Measurements from ENCODE around the gene TMEM170B.

Gene TMEM170B

GRCh38 chr6:11584244-11584643, 46.7 kb downstream of the TMEM170B start:
- DNase-seq (ENCODE audit: low read depth in 2 of 2, low spot score in 1 of 2), result no peak

DNA sequence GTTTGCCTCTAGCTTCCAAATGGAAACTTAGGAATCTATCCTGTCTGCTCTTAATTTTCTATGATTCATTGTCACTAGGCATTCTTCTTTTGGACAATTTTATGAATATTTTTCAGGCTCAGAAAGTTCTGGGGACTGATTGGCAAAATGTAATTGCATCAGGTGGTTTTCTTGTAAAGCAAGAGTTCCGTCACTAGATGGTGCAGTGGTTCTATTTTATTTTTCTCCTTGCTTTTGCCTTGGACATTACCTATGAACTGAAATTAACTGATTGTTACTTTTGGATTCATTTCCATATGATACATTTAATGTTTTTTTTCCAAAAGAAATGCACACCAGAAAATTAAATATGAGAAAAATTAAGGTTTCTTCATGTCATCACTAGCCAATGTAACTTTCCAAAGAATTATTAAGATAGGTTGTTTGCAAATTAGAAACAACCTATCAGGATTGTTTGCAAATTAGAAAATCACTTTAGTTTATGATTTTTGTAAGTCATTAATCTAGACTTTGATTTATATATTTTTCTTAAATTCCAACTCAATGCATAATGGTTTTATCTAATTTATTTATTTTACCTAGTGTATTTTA, 48.0 kb downstream of the TMEM170B start:
- no peak for DNase-seq (ENCODE audit: low read depth in 2 of 2, low spot score in 1 of 2)

DNA sequence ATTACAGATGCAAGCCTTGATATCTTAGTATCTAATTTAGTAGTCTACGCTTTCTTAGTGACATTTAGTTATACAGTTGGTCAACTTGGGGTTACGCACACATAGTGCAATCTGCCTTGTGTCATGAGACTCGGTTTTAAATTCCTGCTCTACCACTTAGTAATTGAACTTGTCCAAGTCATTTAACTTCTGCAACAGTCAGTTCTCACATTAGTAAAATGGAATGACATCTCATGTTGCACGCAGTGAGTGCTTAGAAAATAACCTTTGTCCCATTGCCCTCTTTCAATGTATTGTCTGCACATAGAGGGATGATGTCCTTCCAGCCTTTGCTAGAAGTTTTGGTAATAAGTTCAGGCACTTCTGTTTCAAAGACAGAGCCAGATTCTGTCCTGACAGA, 48.6 kb downstream of the TMEM170B start:
- DNase-seq (ENCODE audit: low read depth in 2 of 2, low spot score in 1 of 2), result no peak

GRCh38 chr6:11586536-11586935, 49.0 kb downstream of the TMEM170B start:
- no peak for DNase-seq (ENCODE audit: low read depth in 2 of 2, low spot score in 1 of 2)

GRCh38 chr6:11589261-11589660, 51.7 kb downstream of the TMEM170B start:
- no peak for DNase-seq (ENCODE audit: low read depth in 2 of 2, low spot score in 1 of 2)

DNA sequence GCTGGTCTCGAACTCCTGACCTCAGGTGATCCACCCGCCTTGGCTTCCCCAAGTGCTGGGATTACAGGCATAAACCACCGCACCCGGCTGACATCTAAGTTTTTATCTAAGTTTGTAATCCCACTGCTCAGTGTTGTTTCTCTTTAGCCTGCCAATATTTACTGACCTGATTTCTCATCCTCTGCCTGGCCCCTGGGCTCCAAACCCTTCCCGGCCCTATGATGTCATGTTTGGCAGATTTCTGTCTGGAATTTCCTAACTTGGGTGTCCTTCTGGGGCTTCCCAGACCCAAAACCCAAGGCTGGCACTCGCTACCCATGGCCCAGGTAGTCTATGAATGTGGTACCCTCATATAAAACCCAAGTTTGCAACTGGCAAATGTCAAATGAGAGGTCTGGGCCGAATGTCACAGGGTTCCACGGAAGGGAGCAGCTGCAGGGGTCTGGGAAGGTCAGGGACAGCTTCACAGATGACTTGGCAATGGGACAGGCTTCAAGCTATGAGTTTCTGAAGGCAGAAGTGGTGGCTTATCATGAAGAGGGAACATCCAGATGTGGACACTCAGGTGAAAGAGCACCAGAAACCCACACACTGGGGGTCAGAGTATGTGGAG, 54.9 kb downstream of the TMEM170B start:
- no peak for DNase-seq (ENCODE audit: low read depth in 2 of 2, low spot score in 1 of 2)

DNA sequence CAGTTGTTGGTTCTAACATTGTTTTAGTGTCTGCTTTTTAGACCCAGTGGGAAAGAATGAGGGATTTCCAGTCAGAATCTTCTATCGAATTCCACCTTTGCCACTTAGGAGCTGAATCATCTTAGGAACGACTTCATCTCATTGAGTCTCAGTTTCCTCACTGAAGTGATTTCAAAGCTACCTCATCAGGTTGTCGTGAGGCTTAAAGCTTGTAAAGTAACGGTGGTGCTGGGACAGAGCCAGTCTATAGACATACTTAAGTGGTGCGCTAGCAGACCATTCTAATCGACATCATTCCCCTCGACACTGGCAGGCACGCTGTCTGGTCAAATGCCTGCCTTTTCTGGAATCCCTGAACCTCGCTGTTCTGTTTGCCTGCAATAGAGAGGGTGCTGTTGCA, 55.5 kb downstream of the TMEM170B start:
- no peak for DNase-seq (ENCODE audit: low read depth in 2 of 2, low spot score in 1 of 2)

GRCh38 chr6:11595903-11596302, 58.4 kb downstream of the TMEM170B start:
- no peak for DNase-seq (ENCODE audit: low read depth in 2 of 2, low spot score in 1 of 2)

DNA sequence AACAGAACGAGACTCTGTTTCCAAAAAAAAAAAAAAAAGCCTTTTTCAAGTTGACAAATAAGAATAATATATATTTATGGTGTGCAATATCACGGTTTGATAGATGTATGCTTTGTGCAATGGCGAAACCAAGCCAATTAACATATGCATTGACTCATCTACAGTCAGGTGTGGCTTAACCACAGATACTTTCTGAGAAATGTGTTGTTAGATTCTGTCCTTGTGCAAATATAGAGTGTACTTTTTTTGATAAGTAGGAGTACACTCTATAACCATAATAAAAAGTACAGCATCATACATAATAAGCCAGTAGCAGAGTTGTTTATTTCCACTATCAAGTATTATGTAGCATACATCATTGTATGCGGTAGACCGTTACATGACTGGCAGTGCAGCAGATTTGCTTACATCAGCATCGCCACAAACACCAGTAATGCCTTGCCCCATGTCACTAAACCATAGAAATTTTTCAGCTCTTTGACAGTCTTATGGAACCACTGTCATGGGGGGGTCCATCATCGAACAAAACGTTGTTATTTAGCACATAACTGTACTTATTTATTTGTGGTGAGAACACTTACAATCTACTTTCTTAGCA, 59.2 kb downstream of the TMEM170B start:
- no peak for DNase-seq (ENCODE audit: low read depth in 2 of 2, low spot score in 1 of 2)

- no peak for DNase-seq (ENCODE audit: low read depth in 2 of 2, low spot score in 1 of 2)
Measured at GRCh38 chr6:11598687-11599086, 61.1 kb downstream of the TMEM170B start.

GRCh38 chr6:11600251-11600650, 62.7 kb downstream of the TMEM170B start:
- DNase-seq (ENCODE audit: low read depth in 2 of 2, low spot score in 1 of 2), result no peak

GRCh38 chr6:11601776-11602605, 64.4 kb downstream of the TMEM170B start:
- no peak for DNase-seq (ENCODE audit: low read depth in 2 of 2, low spot score in 1 of 2)

DNA sequence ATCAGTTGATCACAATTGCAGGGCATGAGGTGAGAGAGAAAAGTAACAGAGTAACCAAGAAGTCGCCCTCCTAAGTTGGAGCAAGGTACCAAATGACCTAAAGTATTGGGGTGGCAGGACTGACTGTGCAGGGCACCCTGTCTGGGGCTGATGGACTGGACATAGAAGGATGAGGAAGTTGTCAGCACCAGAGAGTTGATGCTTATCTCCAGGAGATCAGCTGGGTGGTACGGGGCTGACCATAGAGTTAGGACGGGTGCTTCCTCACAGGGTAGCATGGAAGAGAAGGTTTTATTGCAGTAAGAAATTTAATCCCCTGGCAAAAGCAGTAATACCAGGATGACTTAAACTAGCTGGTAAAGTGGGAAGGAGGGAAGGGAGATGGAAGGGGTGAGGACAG, 66.7 kb downstream of the TMEM170B start:
- no peak for DNase-seq (ENCODE audit: low read depth in 2 of 2, low spot score in 1 of 2)

DNA sequence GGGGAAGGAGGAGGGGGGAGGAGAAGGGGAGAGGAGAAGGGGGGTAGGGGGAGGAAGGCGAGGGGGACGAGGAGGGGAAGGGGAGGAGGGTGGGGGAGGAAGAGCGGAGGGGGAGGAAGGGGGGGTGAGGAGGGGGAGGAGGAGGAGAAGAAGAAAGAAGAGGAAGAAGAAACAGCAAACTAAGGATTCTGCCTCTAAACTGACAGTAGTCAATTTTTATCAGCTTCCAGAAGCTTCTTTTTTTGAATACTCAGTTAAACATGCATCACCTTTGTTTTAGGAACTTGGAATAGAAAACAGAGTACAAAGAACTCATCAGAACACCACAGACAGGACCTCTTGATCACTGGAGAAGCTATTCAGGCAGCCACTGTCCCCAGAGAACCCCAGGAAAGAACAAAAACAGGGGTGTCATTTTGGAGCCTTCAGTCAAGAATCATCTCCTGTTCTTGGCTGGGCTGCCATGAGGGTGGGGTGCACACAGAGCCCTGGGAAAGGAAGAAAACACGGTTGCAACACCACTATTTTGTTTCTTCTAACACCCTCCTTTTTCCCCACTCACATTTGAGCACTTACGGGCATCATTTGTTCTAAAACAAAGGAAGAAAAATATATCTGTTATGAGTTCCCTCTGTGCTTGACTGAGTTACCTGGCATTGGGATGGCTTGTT, 67.4 kb downstream of the TMEM170B start:
- DNase-seq (ENCODE audit: low read depth in 2 of 2, low spot score in 1 of 2), result no peak

DNA sequence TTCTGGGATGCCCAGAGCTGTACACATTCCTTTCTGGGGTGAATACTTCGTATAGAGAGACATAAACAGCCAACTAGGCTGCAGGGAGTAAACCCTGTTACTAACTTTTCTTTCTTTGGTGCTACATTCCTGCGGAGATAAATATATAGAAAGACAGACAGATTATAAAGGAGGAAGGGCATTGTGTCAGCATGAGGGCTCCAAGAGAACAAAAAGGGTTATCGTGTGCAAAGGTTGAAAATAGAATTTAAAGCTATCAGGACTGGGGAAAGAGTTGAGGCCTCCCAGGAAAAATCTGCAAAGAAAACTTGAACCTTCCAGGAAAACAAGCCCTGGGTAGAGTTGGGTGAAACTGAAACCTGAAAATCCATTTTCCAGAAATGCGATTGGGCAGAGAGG, 68.0 kb downstream of the TMEM170B start:
- DNase-seq (ENCODE audit: low read depth in 2 of 2, low spot score in 1 of 2), result no peak

DNA sequence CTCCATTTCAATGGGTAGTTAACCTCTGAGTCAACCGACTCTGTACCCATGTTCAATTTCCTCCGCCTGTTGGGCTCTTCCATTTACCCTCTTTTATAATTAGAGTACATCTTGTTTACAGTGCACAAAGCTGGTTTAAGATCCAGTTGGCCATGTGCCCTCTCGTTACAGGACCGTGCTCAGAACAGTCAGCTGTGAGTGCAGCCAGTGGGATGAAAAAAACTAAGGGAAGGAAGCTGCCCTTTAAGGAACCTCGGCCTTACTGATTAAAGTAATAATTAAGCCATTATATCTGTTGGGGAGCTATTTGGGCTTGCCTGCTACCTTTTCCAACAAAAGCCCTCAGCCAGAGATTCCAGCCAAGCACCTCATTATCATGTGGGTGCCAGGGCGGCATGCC, 68.8 kb downstream of the TMEM170B start:
- no peak for DNase-seq (ENCODE audit: low read depth in 2 of 2, low spot score in 1 of 2)

DNA sequence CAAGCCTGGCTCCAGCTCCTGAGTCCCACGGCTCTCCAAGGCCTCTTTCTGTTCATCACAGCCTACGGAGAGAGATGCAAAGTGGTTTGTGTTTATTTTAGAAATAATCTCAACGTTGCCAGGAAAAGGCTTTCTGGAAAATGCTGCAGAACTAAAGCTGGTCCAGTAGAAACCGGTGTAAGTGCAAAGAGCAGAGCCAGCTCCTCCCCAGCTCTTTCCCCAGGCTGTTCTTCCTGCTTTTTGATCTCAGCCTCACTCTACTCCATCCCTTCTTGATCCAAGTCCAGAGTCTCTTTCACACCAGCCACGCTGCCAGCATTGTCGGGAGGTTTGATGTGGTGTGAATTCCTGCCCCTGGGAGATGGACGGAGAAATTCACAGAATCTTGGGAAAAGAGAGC, 69.8 kb downstream of the TMEM170B start:
- DNase-seq (ENCODE audit: low read depth in 2 of 2, low spot score in 1 of 2), result no peak

DNA sequence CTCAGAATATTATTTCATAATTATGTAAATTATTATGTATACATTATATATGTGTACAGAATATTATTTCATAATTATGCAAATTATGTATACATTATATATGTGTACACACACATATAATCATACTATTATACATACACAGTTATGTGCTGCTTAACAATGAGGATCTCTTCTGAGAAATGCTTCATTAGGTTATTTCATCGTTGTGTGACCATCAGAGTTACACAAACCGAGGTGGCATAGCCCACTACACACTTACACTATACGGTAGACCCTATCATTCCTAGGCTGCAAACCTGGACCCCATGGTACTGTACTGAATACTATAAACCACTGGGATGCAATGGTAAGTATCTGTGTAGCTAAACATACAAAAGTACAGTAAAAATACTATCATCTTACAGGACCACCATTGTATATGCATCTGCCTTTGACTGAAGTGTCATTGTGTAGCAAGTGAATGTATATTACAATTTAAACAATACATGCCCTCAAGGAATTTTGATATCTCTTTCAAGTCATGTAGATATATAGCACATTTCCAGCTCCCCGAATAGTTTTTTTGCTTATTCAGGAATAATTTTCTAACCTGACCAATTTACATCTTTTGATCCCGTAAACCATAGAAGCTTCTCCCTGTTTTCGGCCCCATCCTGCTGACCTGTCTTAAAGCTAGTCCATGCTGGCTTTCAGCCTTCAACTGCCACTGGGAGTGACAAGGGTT, 71.2 kb downstream of the TMEM170B start:
- no peak for DNase-seq (ENCODE audit: low read depth in 2 of 2, low spot score in 1 of 2)

GRCh38 chr6:11609324-11610071, 71.9 kb downstream of the TMEM170B start:
- no peak for DNase-seq (ENCODE audit: low read depth in 2 of 2, low spot score in 1 of 2)

- no peak for DNase-seq (ENCODE audit: low read depth in 2 of 2, low spot score in 1 of 2)
Measured at GRCh38 chr6:11613336-11613735, 75.8 kb downstream of the TMEM170B start.

Measured in stimulated activated CD8-positive, alpha-beta memory T cell treated with anti-CD3 and anti-CD28 coated beads, Interleukin-4, amount 100 ng/mL, for 4 hours (primary cell).